DND-41 (cell line): Measurements from ENCODE around the gene IL1RAP.

Source experiments
- EZH2 ChIP-seq: IDR thresholded peaks from 3 replicates; pipeline ENCODE4 v1.6.1; 2012; ENCODE audit warnings: borderline replicate concordance, low read depth, mild to moderate bottlenecking, moderate library complexity, low read length, inconsistent platforms; ENCODE audit not compliant: severe bottlenecking
- TF ChIP-seq, protein P1 (sequence below): IDR thresholded peaks from 2 replicates; pipeline ENCODE4 v1.5.1; 2012; ENCODE audit warnings: borderline replicate concordance, low read length, moderate library complexity, mild to moderate bottlenecking; ENCODE audit not compliant: poor library complexity, severe bottlenecking; ENCODE audit errors: extremely low read depth

DNA sequence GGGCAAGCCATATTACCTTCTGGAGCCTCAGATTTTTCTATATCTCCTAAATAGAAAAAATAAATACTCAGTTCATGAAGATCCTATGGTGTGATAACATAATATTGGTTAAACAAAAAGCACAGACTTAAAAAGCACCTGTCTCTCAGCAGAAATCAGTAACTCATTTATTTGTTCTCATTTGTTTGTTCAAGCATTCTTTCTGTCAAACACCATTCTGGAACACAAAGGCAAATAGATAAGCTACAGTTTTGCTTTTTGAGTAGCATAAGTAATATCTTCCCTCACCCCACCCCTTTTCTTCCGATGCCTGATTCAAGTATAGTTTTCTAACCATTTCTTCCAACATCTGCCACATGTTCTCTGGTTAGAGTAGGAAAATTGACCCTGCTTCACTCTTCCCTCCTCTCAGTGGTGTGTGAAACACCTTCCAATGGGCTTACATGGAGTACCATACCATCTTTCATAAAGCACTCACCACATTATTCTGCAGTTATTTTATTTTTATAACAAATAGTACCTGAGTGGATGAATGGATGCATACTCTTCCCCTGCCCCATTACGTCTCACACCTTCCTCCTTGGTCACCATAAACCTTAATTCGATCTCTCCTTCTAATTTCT, 8.4 kb upstream of the IL1RAP start:
- TF ChIP-seq, protein P1, sequence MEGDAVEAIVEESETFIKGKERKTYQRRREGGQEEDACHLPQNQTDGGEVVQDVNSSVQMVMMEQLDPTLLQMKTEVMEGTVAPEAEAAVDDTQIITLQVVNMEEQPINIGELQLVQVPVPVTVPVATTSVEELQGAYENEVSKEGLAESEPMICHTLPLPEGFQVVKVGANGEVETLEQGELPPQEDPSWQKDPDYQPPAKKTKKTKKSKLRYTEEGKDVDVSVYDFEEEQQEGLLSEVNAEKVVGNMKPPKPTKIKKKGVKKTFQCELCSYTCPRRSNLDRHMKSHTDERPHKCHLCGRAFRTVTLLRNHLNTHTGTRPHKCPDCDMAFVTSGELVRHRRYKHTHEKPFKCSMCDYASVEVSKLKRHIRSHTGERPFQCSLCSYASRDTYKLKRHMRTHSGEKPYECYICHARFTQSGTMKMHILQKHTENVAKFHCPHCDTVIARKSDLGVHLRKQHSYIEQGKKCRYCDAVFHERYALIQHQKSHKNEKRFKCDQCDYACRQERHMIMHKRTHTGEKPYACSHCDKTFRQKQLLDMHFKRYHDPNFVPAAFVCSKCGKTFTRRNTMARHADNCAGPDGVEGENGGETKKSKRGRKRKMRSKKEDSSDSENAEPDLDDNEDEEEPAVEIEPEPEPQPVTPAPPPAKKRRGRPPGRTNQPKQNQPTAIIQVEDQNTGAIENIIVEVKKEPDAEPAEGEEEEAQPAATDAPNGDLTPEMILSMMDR = no peak
- TF ChIP-seq EZH2 = no peak
